Endothelial cell of umbilical vein (primary cell): ENCODE results near the gene ACSBG1. TPM values are rescaled to one million over a fixed set of nuclear protein-coding genes. Genes with fewer than 3 reads are reported as not detected.

Experiments used
- BruUV-seq: library from RNA; stranded (reverse); fragments of 400-500 nt; replicated peaks from 2 replicates; lab custom pipeline; 2021; lab: Mats Ljungman, UMichigan
- CTCF ChIA-PET: fragments of 300-600, 350-600 bp; sonication (Branson Sonifier 250); formaldehyde crosslinking; loops from one replicate; lab custom pipeline; 2021; ENCODE audit warnings: antibody characterized with exemption, inconsistent platforms; lab: Charles Lee
- POLR2A ChIA-PET: fragments of 300-600, 350-600 bp; sonication (Branson Sonifier 250); formaldehyde crosslinking; loops from one replicate; lab custom pipeline; 2021; ENCODE audit warnings: antibody characterized with exemption, inconsistent platforms; lab: Charles Lee
- DNase-seq: peaks from one replicate; pipeline ENCODE4 v3.0.0-alpha.2; 2011; ENCODE audit warnings: low read depth, low spot score
- FAIRE-seq: peaks from 2 replicates; lab custom pipeline; 2011; peaks lifted over from hg19 to GRCh38; lab: Jason Lieb, UNC
- H2AFZ ChIP-seq: 2 replicates; pipeline ENCODE4 v1.6.0; 2012; ENCODE audit warnings: low read depth, low read length, control low read depth, inconsistent platforms
- H3K27ac ChIP-seq: 2 replicates; pipeline ENCODE4 v1.5.1; 2011; ENCODE audit warnings: low read depth, mild to moderate bottlenecking, control low read depth, low read length, moderate library complexity; ENCODE audit not compliant: insufficient read depth
- H3K27me3 ChIP-seq, 2 experiments: 2 replicates each; pipeline versions ENCODE4 v1.6.0 to v1.6.1; 2011; ENCODE audit warnings: low read length in 2 of 2, mixed read lengths in 1 of 2; ENCODE audit not compliant: control insufficient read depth in 2 of 2, insufficient read depth in 2 of 2
- H3K36me3 ChIP-seq, 2 experiments: 2 replicates in 1 of 2; 3 replicates in 1 of 2; pipeline ENCODE4 v1.5.1; 2011; ENCODE audit warnings: low read length in 2 of 2, mild to moderate bottlenecking in 1 of 2, moderate library complexity in 1 of 2; ENCODE audit not compliant: control insufficient read depth in 2 of 2, insufficient read depth in 2 of 2; ENCODE audit errors: extremely low read depth in 1 of 2
- H3K4me1 ChIP-seq: 3 replicates; pipeline ENCODE4 v1.5.1; 2011; ENCODE audit warnings: mild to moderate bottlenecking, low read length; ENCODE audit not compliant: control insufficient read depth, insufficient read depth; ENCODE audit errors: extremely low read depth
- H3K4me2 ChIP-seq: 2 replicates; pipeline ENCODE4 v1.6.1; 2011; ENCODE audit warnings: low read length, control low read depth, mixed read lengths; ENCODE audit not compliant: insufficient read depth
- H3K4me3 ChIP-seq, 3 experiments: fragments of 200-600 bp in 1 of 3; sonication (generic), shearing (Covaris generic) in 1 of 3; replicated peaks in 1 of 3; 2 replicates each; pipeline ENCODE4 v1.5.1; 2011 to 2016; ENCODE audit warnings: control low read depth in 3 of 3, low read length in 3 of 3, mild to moderate bottlenecking in 2 of 3, inconsistent platforms in 1 of 3, low read depth in 1 of 3, moderate library complexity in 1 of 3; ENCODE audit not compliant: insufficient read depth in 1 of 3
- H3K79me2 ChIP-seq: 2 replicates; pipeline ENCODE4 v1.6.0; 2012; ENCODE audit warnings: low read length, inconsistent platforms; ENCODE audit not compliant: control insufficient read depth, insufficient read depth
- H3K9ac ChIP-seq: replicated peaks from 2 replicates; pipeline ENCODE3; 2011; ENCODE audit warnings: low read length, control low read depth; ENCODE audit not compliant: insufficient read depth; ENCODE audit errors: extremely low read depth
- H3K9me1 ChIP-seq: replicated peaks from 3 replicates; pipeline ENCODE4 v1.6.0; 2011; ENCODE audit warnings: mild to moderate bottlenecking, low read length; ENCODE audit not compliant: control insufficient read depth, insufficient read depth; ENCODE audit errors: extremely low read depth
- H3K9me3 ChIP-seq: replicated peaks from 2 replicates; pipeline ENCODE4 v1.5.1; 2012; ENCODE audit warnings: low read length, inconsistent platforms; ENCODE audit not compliant: control insufficient read depth, insufficient read depth
- H4K20me1 ChIP-seq: replicated peaks from 2 replicates; pipeline ENCODE3; 2011; ENCODE audit warnings: mild to moderate bottlenecking, low read length; ENCODE audit not compliant: control insufficient read depth, insufficient read depth; ENCODE audit errors: extremely low read depth
- CTCF ChIP-seq, 2 donors: IDR thresholded peaks; 1 replicate in 1 of 2; 2 replicates in 1 of 2; pipeline ENCODE4 v1.5.1; 2011; ENCODE audit warnings: low read length in 2 of 2, mild to moderate bottlenecking in 2 of 2, moderate library complexity in 2 of 2, control low read depth in 1 of 2, inconsistent platforms in 1 of 2, low read depth in 1 of 2; ENCODE audit not compliant: insufficient read depth in 1 of 2; ENCODE audit errors: extremely low read depth in 1 of 2
- EZH2 ChIP-seq: IDR thresholded peaks from 2 replicates; pipeline ENCODE4 v1.6.1; 2012; ENCODE audit warnings: borderline replicate concordance, low read depth, mild to moderate bottlenecking, moderate library complexity, low read length, inconsistent platforms; ENCODE audit not compliant: severe bottlenecking
- FOS ChIP-seq: IDR thresholded peaks from 2 replicates; pipeline ENCODE4 v1.6.1; 2011; ENCODE audit warnings: mild to moderate bottlenecking, low read length, moderate library complexity, borderline replicate concordance; ENCODE audit not compliant: insufficient read depth
- GATA2 ChIP-seq: IDR thresholded peaks from 2 replicates; pipeline ENCODE4 v1.7.0; 2011; ENCODE audit warnings: low read depth, mild to moderate bottlenecking, moderate library complexity, mixed read lengths, low read length; ENCODE audit not compliant: insufficient read length, insufficient read depth
- JUN ChIP-seq: IDR thresholded peaks from 2 replicates; pipeline ENCODE4 v1.6.1; 2011; ENCODE audit warnings: borderline replicate concordance, low read depth; ENCODE audit not compliant: insufficient read length, insufficient read depth
- MAX ChIP-seq: IDR thresholded peaks from 2 replicates; pipeline ENCODE4 v1.6.1; 2011; ENCODE audit not compliant: insufficient read depth, insufficient read length
- MYC ChIP-seq: IDR thresholded peaks from one replicate; pipeline ENCODE4 v1.6.1; 2011; ENCODE audit warnings: mild to moderate bottlenecking, low read depth, low read length
- POLR2A ChIP-seq: IDR thresholded peaks from 2 replicates; pipeline ENCODE4 v1.6.1; 2012; ENCODE audit warnings: low read depth, mild to moderate bottlenecking, control low read depth, low read length
- POLR2AphosphoS5 ChIP-seq: IDR thresholded peaks from 2 replicates; pipeline ENCODE4 v1.6.1; 2012; ENCODE audit warnings: low read depth, mild to moderate bottlenecking, control low read depth, low read length, moderate library complexity; ENCODE audit not compliant: insufficient read depth
- dilution Hi-C: fragments of 300-500 bp; cut with MboI; formaldehyde crosslinking; loops from one replicate; pipeline ENCODE4 v1.15.0; 2019; ENCODE audit warnings: low sequenced_read_pairs; ENCODE audit not compliant: extremely low pct_ligation_motif_present
- intact Hi-C: fragments of 100-400 bp; cut with micrococcal nuclease; formaldehyde crosslinking; loops from one replicate; pipeline ENCODE4 v1.10.0; 2022
- polyA plus RNA-seq, 4 experiments: library from polyadenylated mRNA; depleted of rRNA in 3 of 4; stranded (reverse) in 3 of 4; unstranded in 1 of 4; fragments of >200 nt; gene quantifications; 2 replicates each; pipeline versions ENCODE4 v1.2.1 to v1.2.3, GENCODE V29; 2011 to 2012; ENCODE audit warnings: missing spikeins in 1 of 4
- total RNA-seq: library from RNA; stranded (reverse); gene quantifications from 2 replicates; pipeline ENCODE4 v1.2.3, GENCODE V29; 2021

ACSBG1 gene
- total and polyA plus RNA-seq, 2 donors (not counting 3 experiments of a cell fraction or from before 2014, with no cell fraction given) = not detected

GRCh38 chr15:78139578-78139977 is 94.8 kb downstream of the ACSBG1 start:
- BruUV-seq = no TSS peak
- H3K9me1 ChIP-seq = no peaks in the 10 kb centered on the region
- no peak overlapping the region for H3K4me2 ChIP-seq
- no peaks in the 10 kb centered on the region for H3K9me3 ChIP-seq
- H3K36me3 ChIP-seq = no peaks in the 10 kb centered on the region
- peaks cover 6 to 9% of the 10 kb centered on the region in 2 experiments for H3K27me3 ChIP-seq
- intact Hi-C loops = no loop called here
- no peaks in the 10 kb centered on the region for H4K20me1 ChIP-seq
- TF ChIP-seq POLR2A (no peak), JUN (no peak), GATA2 (no peak), MAX (no peak), MYC (no peak), EZH2 (no peak), FOS (no peak), CTCF (IDR thresholded peaks at IDR 0.05; ENCODE audit: extremely low read depth in 1 of 2, insufficient read depth in 1 of 2, low read depth in 1 of 2, low read length in 2 of 2) (no peak), POLR2AphosphoS5 (no peak)
- ChIA-PET POLR2A (no interaction called here), CTCF (interaction anchor here (1.2 to 2.1 kb wide), 5 partner anchors 9 to 66 kb away, joined by 3 to 7 read pairs (median 4); partner anchors contain the start of genes CIB2 and IDH3A)
- FAIRE-seq = no peak
- DNase-seq = no peak
- no peaks in the 10 kb centered on the region for H3K79me2 ChIP-seq
- H3K9ac ChIP-seq = no peak overlapping the region
- no peak overlapping the region for H3K4me3 ChIP-seq
- H3K27ac ChIP-seq = no peak overlapping the region
- H2AFZ ChIP-seq = no peak overlapping the region
- no peaks in the 10 kb centered on the region for H3K4me1 ChIP-seq
- dilution Hi-C loops = no loop called here
